SK-N-SH treated with all-trans-retinoic acid at 6 μM for 48 hours (cell line): ENCODE data around the gene PKP4.

Source experiments
- ATAC-seq: fragments of 200-7000 bp; cut with Tn5 transposase; 3 replicates; pipeline ENCODE4 v1.9.1; 2020; ENCODE audit warnings: mild to moderate bottlenecking, moderate library complexity
- ARNTL ChIP-seq: fragments of 450-650 bp; formaldehyde crosslinking; IDR thresholded peaks from 2 replicates; pipeline ENCODE4 v1.5.0; 2020; ENCODE audit warnings: low read depth, mild to moderate bottlenecking, moderate library complexity, borderline replicate concordance
- BACH2 ChIP-seq: fragments of 250-450 bp; sonication (Bioruptor Pico); IDR thresholded peaks from 2 replicates; pipeline ENCODE4 v1.9.0; 2021; ENCODE audit warnings: mild to moderate bottlenecking, borderline replicate concordance
- CSDC2 ChIP-seq: fragments of 250-450 bp; sonication (Bioruptor Pico); IDR thresholded peaks from 2 replicates; pipeline ENCODE4 v1.5.0; 2020; ENCODE audit warnings: mild to moderate bottlenecking, moderate library complexity
- ESRRG ChIP-seq: fragments of 250-450 bp; sonication (Bioruptor Pico); IDR thresholded peaks from 2 replicates; pipeline ENCODE4 v1.6.1; 2021; ENCODE audit warnings: mild to moderate bottlenecking
- GLIS3 ChIP-seq: fragments of 250-450 bp; sonication (Bioruptor Pico); IDR thresholded peaks from 2 replicates; pipeline ENCODE4 v1.5.0; 2020; ENCODE audit warnings: mild to moderate bottlenecking, moderate library complexity
- ISL1 ChIP-seq: fragments of 250-450 bp; sonication (Bioruptor Pico); IDR thresholded peaks from 2 replicates; pipeline ENCODE4 v2.1.2; 2022; ENCODE audit warnings: mild to moderate bottlenecking, moderate library complexity
- OSR1 ChIP-seq: fragments of 250-450 bp; sonication (Bioruptor Pico); IDR thresholded peaks from 2 replicates; pipeline ENCODE4 v1.8.0; 2022; ENCODE audit warnings: moderate library complexity, mild to moderate bottlenecking, inconsistent platforms
- PPARA ChIP-seq: fragments of 250-450 bp; sonication (Bioruptor Pico); IDR thresholded peaks from 2 replicates; pipeline ENCODE4 v1.5.0; 2020; ENCODE audit warnings: mild to moderate bottlenecking, borderline replicate concordance
- SNAI2 ChIP-seq: fragments of 250-450 bp; sonication (Bioruptor Pico); IDR thresholded peaks from 2 replicates; pipeline ENCODE4 v1.5.0; 2020; ENCODE audit warnings: mild to moderate bottlenecking, moderate library complexity
- TOX ChIP-seq: fragments of 250-450 bp; sonication (Bioruptor Pico); IDR thresholded peaks from 2 replicates; pipeline ENCODE4 v1.8.0; 2021; ENCODE audit warnings: mild to moderate bottlenecking, moderate library complexity, borderline replicate concordance
- ZC3H10 ChIP-seq: fragments of 250-450 bp; sonication (Bioruptor Pico); IDR thresholded peaks from 2 replicates; pipeline ENCODE4 v1.5.1; 2021; ENCODE audit warnings: mild to moderate bottlenecking, moderate library complexity
- ZFP3 ChIP-seq: fragments of 250-450 bp; sonication (Bioruptor Pico); IDR thresholded peaks from 2 replicates; pipeline ENCODE4 v1.5.0; 2020; ENCODE audit warnings: mild to moderate bottlenecking, moderate library complexity
- ZNF565 ChIP-seq: fragments of 450-650 bp; formaldehyde crosslinking; conservative IDR thresholded peaks from 2 replicates; pipeline ENCODE4 v1.5.0; 2020; ENCODE audit warnings: low read depth, mild to moderate bottlenecking, moderate library complexity
- ZNF70 ChIP-seq: fragments of 450-650 bp; formaldehyde crosslinking; IDR thresholded peaks from 2 replicates; pipeline ENCODE4 v1.5.0; 2020; ENCODE audit warnings: mild to moderate bottlenecking, moderate library complexity
- ZNF8 ChIP-seq: fragments of 450-650 bp; formaldehyde crosslinking; IDR thresholded peaks from 2 replicates; pipeline ENCODE4 v1.5.0; 2020; ENCODE audit warnings: mild to moderate bottlenecking, moderate library complexity
- TF ChIP-seq, protein P1 (sequence below): fragments of 250-450 bp; sonication (Bioruptor Pico); IDR thresholded peaks from 2 replicates; pipeline ENCODE4 v1.5.0; 2020; ENCODE audit warnings: mild to moderate bottlenecking, moderate library complexity
- TF ChIP-seq, protein P2 (sequence below): fragments of 250-450 bp; sonication (Bioruptor Pico); IDR thresholded peaks from 2 replicates; pipeline ENCODE4 v1.8.0; 2021; ENCODE audit warnings: low read depth, mild to moderate bottlenecking, moderate library complexity, borderline replicate concordance
- TF ChIP-seq, protein P3 (sequence below): fragments of 250-450 bp; sonication (Bioruptor Pico); IDR thresholded peaks from 2 replicates; pipeline ENCODE4 v1.5.1; 2020; ENCODE audit warnings: low read depth, mild to moderate bottlenecking, moderate library complexity
- TF ChIP-seq, protein P4 (sequence below): fragments of 250-450 bp; sonication (Bioruptor Pico); IDR thresholded peaks from 2 replicates; pipeline ENCODE4 v1.8.0; 2020; ENCODE audit warnings: mild to moderate bottlenecking, moderate library complexity, borderline replicate concordance

The PKP4 gene

DNA sequence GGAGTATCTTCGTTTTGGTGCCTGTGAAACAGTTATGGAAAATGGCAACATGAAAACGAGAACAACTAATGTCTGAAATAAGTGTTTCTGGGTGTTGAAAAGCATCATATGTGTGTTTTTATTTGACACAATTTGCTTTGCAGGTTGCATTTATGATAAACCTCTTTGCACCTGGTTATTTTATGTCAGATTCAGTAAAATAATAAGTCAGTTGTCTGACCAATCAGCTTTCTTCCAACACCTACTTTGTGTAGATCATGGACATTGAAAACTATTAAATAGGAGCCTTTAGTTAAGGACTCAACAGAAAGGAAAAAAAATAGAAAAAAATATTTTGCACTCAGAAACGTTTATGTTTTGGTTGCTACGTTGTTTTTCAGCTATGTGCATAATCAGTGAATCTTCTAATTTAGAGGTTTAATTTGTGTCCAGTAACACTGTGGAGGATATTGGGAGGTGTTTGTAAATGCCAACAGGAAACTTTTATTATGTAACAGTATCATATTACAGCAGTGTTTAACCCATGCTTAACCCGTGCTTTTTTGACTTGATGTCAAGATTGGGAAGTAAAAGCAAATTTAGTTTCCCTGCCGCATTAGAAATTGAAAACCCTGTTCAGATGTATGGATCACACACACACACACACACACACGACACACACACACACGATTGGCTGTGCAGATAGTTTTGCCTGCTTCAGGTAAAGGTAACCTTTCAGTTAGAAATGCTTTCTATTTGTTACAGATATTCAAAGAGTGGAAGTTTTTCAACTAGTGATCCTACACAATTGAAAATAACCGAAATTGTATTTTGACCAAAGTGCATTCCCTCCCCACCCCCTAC is 2.6 kb downstream of the PKP4 start:
- no peak for ATAC-seq
- TF ChIP-seq, protein P1, sequence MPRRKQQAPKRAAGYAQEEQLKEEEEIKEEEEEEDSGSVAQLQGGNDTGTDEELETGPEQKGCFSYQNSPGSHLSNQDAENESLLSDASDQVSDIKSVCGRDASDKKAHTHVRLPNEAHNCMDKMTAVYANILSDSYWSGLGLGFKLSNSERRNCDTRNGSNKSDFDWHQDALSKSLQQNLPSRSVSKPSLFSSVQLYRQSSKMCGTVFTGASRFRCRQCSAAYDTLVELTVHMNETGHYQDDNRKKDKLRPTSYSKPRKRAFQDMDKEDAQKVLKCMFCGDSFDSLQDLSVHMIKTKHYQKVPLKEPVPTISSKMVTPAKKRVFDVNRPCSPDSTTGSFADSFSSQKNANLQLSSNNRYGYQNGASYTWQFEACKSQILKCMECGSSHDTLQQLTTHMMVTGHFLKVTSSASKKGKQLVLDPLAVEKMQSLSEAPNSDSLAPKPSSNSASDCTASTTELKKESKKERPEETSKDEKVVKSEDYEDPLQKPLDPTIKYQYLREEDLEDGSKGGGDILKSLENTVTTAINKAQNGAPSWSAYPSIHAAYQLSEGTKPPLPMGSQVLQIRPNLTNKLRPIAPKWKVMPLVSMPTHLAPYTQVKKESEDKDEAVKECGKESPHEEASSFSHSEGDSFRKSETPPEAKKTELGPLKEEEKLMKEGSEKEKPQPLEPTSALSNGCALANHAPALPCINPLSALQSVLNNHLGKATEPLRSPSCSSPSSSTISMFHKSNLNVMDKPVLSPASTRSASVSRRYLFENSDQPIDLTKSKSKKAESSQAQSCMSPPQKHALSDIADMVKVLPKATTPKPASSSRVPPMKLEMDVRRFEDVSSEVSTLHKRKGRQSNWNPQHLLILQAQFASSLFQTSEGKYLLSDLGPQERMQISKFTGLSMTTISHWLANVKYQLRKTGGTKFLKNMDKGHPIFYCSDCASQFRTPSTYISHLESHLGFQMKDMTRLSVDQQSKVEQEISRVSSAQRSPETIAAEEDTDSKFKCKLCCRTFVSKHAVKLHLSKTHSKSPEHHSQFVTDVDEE (CRISPR knock-in tag), result no peak
- TF ChIP-seq SNAI2 (CRISPR knock-in tag) (no peak), PPARA (no peak), OSR1 (CRISPR knock-in tag) (no peak), ZFP3 (CRISPR knock-in tag) (no peak), ZNF565 (CRISPR knock-in tag) (no peak), BACH2 (CRISPR knock-in tag) (no peak), ESRRG (CRISPR knock-in tag) (no peak)
- TF ChIP-seq, protein P2, sequence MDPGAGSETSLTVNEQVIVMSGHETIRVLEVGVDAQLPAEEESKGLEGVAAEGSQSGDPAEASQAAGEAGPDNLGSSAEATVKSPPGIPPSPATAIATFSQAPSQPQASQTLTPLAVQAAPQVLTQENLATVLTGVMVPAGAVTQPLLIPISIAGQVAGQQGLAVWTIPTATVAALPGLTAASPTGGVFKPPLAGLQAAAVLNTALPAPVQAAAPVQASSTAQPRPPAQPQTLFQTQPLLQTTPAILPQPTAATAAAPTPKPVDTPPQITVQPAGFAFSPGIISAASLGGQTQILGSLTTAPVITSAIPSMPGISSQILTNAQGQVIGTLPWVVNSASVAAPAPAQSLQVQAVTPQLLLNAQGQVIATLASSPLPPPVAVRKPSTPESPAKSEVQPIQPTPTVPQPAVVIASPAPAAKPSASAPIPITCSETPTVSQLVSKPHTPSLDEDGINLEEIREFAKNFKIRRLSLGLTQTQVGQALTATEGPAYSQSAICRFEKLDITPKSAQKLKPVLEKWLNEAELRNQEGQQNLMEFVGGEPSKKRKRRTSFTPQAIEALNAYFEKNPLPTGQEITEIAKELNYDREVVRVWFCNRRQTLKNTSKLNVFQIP (CRISPR knock-in tag), result no peak
- TF ChIP-seq, protein P3, sequence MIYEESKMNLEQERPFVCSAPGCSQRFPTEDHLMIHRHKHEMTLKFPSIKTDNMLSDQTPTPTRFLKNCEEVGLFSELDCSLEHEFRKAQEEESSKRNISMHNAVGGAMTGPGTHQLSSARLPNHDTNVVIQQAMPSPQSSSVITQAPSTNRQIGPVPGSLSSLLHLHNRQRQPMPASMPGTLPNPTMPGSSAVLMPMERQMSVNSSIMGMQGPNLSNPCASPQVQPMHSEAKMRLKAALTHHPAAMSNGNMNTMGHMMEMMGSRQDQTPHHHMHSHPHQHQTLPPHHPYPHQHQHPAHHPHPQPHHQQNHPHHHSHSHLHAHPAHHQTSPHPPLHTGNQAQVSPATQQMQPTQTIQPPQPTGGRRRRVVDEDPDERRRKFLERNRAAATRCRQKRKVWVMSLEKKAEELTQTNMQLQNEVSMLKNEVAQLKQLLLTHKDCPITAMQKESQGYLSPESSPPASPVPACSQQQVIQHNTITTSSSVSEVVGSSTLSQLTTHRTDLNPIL (CRISPR knock-in tag), result no peak
- TF ChIP-seq, all 23 proteins: peak for 0

DNA sequence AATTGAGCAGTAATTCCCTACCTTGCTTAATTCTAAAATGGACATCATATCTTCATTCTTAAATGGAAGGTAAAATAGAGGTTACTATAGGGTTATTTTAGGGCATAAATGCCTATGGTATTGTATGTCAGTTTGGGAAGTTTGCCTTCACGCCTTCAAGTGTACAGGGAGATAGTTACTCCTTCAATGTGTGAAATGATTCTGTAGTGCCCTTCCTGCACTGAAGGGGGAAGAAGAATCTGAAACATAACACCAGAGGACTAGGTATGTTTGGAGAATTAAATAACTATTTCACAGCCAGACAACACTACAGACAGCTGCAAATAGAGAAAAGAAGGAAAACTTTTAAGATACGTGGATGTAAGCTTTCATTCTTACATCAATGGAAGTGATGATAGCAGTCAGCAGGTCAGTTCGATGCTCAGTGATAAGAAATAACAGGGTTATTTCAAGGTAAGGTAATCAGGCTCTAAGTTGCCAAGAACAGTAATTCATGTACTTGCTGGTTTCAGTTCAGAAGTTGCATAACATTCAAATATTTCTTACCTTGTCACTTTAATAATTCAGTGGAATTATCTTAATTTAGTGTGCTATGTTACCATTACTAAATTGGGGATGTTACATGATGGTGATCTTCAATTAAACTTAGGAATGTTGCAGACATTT is 4.0 kb downstream of the PKP4 start:
- TF ChIP-seq PPARA (no peak), BACH2 (CRISPR knock-in tag) (no peak), ZC3H10 (CRISPR knock-in tag) (no peak), ZFP3 (CRISPR knock-in tag) (no peak), ISL1 (CRISPR knock-in tag) (no peak), GLIS3 (CRISPR knock-in tag) (no peak), ZNF8 (CRISPR knock-in tag) (no peak), OSR1 (CRISPR knock-in tag) (no peak), SNAI2 (CRISPR knock-in tag) (no peak), TOX (CRISPR knock-in tag) (no peak), ESRRG (CRISPR knock-in tag) (no peak), ZNF70 (CRISPR knock-in tag) (no peak), ARNTL (CRISPR knock-in tag) (no peak), CSDC2 (CRISPR knock-in tag) (no peak)
- TF ChIP-seq, protein P3 (CRISPR knock-in tag), result no peak
- TF ChIP-seq, protein P4, sequence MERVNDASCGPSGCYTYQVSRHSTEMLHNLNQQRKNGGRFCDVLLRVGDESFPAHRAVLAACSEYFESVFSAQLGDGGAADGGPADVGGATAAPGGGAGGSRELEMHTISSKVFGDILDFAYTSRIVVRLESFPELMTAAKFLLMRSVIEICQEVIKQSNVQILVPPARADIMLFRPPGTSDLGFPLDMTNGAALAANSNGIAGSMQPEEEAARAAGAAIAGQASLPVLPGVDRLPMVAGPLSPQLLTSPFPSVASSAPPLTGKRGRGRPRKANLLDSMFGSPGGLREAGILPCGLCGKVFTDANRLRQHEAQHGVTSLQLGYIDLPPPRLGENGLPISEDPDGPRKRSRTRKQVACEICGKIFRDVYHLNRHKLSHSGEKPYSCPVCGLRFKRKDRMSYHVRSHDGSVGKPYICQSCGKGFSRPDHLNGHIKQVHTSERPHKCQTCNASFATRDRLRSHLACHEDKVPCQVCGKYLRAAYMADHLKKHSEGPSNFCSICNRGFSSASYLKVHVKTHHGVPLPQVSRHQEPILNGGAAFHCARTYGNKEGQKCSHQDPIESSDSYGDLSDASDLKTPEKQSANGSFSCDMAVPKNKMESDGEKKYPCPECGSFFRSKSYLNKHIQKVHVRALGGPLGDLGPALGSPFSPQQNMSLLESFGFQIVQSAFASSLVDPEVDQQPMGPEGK (CRISPR knock-in tag), result no peak
- TF ChIP-seq, all 23 proteins: peak for 0

More for the DNA sequence above, 4.0 kb downstream of the PKP4 start:
- ATAC-seq, result no peak
